ENCODE data around the gene KTN1.

GRCh38 chr14:55699131-55700057 is 119.4 kb downstream of the KTN1 start:
- no peak for TF ChIP-seq CTCF (IDR thresholded peaks at IDR 0.05; ENCODE audit: insufficient read depth, low read length)
- no peak for TF ChIP-seq POLR2AphosphoS5 (IDR thresholded peaks at IDR 0.05; ENCODE audit: low read depth)
- no peak for TF ChIP-seq REST (IDR thresholded peaks at IDR 0.05; ENCODE audit: insufficient replicate concordance, low read depth)
- TF ChIP-seq SPI1 (IDR thresholded peaks at IDR 0.05; ENCODE audit: borderline replicate concordance, low read depth): no peak
